Activated CD4-positive, alpha-beta T cell treated with anti-CD3 and anti-CD28 coated beads for 1 hour (primary cell): ENCODE data around the gene LAMC3.

ENCODE experiments used
- DNase-seq: peaks from one replicate; pipeline ENCODE4 v3.0.0-alpha.2; 2020

Gene LAMC3

DNA sequence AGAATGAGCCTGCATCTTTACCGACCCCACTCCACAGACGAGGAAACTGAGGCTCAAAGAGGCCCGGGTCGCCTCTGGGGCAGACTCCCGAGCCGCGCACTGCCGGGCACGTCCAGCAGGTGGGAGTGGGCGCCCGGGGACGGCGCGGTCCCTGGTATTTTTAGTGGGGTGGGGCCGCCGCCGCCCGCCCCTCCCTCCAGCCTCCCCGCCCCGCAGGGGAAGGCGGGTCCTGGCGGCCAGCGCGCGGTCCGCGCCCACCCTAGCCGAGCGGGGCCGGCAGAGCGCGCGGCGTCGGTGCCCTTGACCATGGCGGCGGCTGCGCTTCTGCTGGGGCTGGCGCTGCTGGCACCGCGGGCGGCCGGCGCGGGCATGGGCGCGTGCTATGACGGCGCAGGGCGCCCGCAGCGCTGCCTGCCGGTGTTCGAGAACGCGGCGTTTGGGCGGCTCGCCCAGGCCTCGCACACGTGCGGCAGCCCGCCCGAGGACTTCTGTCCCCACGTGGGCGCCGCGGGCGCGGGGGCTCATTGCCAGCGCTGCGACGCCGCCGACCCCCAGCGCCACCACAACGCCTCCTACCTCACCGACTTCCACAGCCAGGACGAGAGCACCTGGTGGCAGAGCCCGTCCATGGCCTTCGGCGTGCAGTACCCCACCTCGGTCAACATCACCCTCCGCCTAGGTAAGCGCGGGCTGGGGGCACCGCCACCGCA is at the start of gene LAMC3:
TSS of gene LAMC3 (plus strand) at position 266 of the 710 bp plus-strand sequence. CDS start at position 307, 41 bp downstream.
- no peak for DNase-seq

DNA sequence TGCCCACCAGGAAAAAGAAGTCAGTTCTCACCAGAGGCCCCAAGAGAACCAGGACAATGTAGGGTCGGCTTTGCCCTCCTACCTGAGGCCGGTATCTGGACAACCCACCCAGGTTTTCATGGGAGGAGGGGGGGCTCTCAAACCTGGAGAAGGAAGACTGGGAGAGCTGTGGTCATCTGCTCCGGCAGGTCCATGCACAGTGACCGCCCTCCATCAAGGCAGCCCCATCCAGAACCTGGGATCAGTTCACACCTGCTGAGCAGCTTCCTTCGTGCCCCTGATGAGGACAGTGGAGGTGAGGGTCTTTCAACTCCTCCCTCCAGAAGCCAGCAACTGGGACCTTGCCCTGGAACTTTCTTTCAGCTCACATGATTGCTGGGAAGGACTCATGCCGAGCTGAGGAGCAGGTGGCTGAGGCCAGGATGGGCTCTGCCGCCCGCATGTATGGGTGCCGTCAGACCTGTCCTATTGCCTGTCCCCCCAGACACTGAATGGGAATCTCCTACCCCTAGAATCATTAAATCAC is 49.1 kb upstream of the LAMC3 start:
- no peak for DNase-seq

DNA sequence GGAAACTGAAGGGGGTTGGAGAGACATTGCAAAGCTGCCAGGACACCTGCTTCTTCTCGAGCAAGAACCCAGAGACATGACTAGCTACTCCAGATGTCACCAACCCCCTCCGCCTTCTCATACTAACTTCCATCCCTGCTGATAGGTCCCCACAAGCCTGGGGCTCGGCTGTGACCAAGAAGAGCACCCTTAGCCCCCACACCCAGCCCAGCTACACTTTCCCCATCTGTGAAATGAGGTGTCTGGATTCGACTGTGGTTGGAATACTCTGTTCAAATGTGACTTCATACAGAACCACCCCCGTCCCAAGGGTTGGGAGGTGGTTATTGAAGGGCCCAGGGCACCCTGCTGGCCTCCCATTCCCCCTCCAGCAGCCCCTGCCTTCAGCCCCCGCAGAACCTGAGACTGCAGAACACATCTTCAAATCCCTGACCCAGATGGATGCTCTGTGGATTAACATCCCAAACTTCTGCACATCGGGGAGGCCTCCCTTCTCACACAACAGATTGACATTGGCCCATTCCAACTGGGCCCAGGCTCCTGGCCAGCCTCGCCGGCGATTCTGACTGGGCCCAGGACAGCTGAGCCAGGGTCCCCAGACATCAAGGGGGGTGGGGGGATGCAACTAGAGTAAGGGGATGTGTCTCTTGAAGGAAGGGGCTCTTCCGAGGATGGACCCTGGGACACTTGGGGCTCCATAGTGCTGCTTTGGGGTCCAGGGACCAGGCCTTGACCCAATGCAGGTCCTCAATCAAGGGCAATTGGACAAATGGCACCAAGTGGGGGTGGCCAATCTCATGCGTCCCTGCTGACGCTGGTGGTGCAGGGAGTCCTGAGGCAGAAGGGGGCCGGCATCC is 48.2 kb upstream of the LAMC3 start:
- no peak for DNase-seq

DNA sequence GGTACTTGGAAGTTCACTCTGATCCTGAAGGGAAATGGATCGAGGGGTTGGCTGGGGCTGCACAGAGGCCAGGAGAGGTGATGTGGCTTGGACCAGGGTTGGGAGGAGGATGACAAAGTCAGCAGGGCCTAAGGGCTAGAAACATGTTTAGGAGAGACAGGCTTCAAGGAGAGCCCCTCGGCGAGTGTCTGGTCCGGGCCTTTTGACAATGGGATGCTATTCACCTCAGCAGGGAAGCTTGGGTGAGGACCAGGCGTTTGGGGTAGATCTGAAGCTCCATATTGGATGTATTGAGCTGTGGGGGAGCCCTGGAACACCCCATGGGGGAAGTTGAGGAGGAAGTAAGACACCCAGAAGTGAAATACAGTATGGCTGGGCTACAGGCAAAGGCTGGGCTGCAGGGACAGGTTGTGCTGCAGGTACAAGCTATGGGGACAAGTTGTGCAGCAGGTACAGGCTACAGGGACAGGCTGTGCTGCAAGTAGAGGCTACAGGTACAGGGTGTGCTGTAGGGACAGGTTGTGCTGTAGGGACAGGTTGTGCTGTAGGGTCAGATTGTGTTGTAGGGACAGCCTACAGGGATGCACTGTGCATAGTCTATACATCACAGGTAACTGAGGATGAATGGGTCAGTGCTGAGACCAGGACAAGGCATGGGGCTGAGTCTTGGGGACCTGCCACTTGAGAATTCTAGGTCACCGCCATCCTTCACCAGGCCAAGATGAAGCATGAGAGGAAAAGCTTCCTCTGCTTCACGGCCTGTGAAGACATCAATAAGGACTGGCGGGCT is 47.3 kb upstream of the LAMC3 start:
- DNase-seq = no peak

DNA sequence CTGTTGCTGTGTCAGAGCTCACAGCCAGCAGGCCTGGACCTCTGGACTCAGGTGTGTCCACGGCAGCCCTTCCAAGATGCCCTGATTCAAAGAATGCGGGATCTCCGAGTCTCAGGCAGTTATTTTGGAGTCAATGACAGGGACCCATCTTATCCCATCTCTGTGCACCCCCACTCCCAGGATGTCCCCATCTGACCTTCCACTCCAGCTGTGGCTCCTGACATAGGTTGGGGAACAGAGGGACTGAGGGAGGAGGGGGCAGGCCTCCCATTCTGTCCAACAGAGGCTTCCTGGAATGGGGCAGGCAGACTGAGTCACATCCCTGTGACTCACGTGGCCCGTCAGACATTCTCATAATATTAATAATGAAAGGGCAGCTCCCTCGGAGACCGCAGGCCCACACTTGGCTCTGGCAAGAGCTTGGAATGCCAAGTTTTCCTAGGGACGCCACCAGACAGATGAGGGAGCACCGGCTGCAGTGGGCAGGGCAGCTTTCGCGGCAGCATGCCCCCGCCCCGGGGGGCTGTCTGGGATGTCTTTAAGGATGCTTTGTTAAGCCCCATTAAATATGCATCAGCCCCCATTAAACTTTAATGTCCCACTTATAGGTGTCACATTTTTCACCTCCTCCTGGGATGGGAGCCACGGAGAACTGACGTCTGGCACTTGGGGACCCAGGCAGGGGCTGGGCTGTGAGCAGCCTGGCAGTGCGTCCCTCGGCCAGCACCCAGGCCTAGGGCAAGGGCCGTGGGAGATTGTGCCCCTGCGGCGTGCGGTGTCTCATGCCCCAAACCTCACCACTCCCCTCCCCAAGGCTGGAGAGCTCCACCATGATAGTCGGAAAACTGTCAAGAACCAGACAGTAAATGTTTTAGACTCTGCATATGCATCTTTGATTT is 46.3 kb upstream of the LAMC3 start:
- DNase-seq = no peak

DNA sequence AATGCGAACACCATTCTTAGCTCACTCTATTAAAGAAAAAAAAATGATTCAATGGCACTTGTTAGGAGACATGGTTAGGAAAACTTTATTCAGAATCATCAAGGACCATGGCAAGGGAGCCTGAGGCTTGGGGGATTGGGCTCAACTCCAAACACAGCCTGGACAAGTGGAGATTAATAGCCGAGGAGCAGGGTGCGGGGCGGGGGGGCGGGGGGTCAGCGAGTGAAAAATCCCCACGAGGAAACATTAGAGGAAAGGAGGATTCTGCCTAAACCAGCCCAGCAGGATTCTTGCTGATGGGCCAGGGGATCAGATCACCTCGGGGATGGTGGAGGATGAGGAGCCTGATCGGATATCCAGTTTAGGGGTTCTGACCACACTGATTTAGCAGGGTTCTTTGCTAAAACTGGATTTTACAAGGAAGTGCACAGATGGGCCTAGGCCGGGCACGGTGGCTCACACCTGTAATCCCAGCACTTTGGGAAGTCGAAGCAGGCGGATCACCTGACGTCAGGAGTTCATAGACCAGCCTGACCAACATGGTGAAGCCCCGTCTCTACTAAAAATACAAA is 45.6 kb upstream of the LAMC3 start:
- no peak for DNase-seq

DNA sequence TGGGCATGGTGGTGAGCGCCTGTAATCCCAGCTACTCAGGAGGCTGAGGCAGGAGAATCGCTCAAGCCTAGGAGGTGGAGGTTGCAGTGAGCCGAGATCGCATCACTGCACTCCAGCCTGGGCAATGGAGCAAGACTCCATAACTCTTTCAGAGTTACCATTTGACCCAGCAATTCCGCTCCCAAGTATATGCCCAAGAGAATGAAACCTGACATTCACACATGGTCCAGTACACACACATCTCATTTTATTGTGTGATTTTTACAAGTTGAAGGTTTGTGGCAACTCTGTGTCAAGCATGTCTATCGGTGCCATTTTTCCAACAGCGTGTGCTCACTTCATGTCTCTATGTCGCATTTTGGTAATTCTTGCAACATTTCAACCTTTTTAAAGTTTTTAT is 45.1 kb upstream of the LAMC3 start:
- DNase-seq = no peak

DNA sequence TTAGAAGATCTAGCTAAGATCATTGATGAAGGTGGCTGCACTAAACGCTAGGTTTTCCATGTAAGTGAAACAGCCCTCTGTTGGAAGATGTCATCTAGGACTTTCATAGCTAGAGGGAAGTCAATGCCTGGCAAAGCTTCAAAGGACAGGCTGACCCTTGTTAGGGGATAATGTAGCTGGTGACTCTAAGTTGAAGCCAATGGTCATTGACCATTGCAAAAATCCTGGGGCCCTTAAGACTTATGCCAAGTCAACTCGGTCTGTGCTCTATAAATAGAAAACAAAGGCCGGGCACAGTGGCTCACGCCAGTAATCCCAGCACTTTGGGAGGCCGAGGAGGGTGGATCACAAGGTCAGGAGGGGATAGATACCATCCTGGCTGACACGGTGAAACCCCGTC is 43.3 kb upstream of the LAMC3 start:
- no peak for DNase-seq

DNA sequence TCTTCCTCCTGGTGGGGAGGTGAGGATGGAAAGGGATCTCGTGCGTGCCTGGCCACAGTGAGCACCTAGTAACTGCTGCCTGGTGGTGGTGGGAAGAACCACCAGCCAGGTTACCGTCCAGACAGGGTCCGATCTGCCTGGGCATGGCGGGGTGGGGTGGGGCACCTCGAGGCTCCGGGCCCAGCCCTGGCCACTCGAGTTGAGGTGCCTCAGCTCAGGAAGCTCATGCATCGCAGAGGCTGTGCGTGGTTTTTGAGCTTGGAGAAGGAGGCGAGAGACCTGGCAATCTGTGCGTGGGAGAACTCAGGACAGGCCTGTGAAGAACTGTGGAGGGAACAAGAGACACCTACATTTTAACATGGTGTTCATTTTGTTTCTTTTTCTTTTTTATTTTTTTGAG is 38.9 kb upstream of the LAMC3 start:
- no peak for DNase-seq

DNA sequence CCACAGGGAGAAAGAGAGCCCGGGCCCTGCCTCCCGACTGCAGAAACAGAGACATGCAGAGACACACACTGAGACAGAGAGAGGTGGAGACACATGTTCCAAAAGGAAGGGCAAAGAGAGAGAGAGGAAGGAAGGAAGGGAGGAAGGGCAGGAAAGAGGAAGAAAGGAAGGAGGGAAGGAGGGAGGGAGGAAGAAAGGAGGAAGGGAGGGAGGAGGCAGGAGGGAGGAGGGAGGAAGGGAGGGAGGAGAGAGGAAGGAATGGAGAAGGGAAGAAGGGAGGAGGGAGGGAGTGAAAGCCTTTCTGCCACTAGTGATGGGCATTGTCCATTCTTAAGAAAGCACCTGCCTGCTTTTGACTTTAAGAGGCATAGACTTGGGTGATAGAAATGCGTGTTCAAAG is 38.1 kb upstream of the LAMC3 start:
- DNase-seq = no peak

DNA sequence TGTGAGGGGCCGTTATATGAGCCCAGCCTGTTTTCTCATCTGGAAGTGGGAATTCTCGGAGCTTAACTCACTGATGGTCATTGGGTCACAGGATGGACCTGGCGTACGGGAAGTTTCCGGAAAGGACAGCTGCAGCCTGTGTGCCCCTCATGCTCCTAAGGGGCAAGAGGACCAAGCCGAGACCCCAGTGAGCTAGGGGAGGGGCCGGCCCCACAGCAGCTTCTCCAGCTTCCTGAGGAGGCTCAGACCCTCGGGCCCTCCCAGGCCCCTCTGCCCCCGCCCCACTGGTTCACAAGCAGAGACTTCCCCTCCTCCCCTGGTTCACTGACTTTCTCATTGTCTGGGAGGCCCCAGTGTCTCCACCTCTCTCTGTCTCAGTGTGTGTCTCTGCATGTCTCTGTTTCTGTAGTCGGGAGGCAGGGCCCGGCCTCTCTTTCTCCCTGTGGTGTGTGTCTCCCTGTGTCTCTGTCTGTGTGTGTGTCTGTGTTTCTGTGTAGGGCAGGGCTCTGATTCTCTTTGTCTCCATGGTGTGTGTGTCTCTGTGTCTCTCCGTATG is 37.6 kb upstream of the LAMC3 start:
- DNase-seq = no peak

DNA sequence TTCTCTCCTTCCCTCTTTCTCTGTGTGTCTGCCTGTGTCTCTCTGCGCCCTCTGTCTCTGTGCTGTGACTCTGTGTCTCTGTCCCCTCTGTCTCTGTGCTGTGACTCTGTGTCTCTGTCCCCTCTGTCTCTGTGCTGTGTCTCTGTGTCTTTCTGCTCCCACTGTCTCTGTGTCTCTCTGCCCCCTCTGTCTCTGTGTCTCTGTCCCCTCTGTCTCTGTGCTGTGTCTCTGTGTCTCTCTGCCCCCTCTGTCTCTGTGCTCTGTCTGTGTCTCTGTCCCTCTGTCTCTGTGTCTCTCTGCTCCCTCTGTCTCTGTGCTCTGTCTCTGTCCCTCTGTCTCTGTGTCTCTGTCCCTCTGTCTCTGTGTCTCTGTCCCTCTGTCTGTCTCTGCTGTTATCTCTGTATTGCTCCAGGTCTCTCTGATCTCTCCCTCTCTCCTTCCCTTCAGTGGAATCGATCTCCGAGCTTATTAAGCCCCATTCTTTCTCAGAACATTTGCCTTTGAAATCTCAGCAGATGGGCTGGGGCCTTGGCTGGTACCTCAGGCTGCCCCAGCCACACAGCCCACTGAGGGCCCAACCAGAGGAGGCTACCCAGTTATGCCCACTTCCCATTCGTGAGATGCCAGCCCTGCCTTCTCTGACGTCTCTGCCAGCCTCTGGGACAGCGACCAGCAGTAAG is 36.6 kb upstream of the LAMC3 start:
- no peak for DNase-seq

DNA sequence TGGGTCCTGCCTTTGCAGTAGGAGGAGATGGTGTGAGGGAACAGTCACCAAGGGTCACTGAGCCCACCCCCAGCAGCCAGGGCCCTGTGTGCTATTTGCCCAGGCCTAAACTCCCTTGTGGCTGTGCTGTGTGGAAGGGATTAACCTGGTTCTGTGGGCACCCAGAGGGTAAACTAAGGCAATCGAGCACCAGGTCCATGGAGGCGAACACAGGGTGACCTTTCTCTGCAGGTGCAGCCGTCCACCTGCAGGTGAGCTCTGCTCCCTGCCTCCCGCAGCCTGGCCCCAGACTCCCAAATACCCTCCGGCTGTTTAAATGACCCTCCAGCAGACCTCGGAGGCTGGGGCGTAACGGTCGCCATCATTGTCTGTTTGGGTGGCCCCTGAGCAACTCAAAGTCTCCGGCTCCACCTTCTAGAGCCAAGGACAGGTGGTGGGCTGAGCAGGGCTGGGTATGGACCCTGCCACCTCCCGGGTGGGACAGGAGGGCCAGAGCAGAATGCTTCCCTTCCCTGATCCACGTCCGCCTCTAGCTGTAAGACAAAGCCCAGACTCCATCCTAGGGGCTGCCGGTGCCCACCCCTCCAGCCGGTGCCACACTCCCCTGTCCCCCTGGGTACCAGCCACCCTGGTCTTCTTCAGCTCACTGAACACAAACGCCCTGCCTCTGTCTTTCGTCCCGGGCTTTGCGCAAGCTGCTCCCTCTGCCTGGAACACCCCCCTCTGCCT is 35.9 kb upstream of the LAMC3 start:
- DNase-seq = no peak

DNA sequence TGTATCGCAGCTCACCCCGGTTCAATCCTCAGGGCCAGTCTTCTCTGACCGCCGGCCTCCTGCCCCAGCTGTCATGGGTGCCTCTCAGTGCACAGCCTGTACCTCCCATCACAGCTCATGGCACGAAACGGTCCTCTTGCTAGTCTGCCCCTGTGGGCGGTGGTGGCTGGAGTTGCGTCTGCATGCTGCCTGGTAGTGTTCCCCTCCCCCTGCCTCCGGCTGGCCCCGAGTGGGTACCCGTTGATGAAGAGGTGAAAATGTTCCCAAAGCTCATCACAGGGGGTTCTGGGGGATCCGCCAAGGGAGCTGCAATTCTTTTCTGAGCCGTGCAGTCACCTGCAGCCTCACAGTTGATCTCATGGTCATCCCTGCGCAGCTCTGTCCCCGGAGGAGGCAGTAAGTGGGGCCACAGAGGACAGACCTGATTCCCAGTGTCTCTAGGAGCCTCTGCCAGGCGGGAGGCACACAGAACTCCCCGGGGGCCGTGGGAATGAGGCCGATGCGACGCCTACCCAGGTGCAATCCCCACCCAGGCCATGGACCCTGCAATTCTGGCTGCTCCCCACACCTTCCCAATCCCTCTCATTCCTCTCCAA is 35.2 kb upstream of the LAMC3 start:
- DNase-seq = no peak

DNA sequence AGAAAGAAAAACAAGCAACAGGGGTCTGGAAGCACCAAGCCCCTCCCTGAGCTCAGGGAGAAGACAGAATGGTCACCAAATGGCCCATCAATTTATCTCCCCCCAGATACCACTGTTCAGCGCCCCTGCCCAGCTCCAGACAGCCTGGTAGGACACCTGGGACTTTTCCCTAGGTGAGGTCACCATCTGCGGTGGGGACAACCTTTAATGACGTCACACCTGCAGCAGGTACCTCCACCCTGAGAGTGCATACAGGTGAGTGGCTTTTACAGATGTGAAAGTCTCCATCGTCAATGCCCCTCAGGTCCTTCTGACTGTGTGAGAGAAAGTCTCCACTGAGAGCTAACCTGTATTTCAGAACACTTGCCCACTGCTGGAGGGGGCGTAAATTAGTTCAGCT is 34.3 kb upstream of the LAMC3 start:
- DNase-seq = no peak

DNA sequence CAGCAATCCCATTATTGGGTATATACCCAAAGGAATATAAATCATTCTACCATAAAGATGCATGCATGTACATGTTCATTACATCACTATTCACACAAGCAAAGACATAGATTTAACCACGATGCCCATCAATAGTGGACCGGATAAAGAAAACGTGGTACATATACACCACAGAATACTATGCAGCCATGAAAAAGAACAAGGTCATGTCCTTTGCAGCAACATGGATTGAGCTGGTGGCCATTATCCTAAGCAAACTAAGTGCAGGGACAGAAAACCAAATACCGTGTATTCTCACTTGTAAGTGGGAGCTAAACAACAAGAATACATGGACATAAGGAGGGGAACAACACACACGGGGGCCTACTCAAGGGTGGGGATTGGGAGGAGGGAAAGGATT is 33.8 kb upstream of the LAMC3 start:
- DNase-seq = no peak

DNA sequence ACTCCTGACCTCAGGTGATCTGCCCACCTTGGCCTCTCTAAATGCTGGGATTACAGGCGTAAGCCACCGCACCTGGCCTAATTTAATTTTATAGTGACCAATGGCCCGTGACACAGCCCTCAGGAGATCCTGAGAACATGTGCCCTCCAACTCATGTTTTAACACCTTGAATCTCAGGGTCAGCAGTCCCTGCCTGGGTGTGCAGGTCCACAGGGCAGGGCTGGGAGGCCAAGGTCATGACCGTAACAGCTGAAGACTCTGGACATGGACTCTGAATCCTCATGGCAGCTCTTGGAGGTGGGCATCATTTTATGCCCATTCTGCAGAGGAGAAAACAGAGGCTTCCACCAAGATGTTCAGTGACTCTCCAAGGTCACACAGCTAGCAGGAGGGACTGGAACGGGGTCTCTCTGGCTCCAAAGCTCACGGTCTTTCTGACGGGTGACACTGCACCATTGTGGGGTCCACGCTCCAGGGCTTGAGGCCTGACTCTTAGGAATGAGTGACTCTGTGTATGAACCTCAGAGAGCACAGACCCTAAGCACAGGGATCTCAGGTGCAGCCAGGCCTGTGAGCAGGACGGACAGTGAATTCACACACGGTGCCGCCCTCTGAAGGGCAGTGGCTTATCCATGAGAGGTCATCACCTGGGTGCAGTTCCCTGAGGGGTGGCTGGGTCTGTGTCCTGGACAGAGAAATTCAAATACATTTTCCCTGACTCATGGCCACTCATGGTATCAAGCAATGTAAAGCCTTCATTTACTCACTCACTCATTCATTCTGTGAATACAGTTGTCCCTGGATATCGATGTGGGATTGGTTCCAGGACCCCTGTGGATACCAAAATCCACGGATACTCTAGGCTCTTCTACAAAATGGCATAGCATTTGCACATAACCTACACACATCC is 32.8 kb upstream of the LAMC3 start:
- no peak for DNase-seq

DNA sequence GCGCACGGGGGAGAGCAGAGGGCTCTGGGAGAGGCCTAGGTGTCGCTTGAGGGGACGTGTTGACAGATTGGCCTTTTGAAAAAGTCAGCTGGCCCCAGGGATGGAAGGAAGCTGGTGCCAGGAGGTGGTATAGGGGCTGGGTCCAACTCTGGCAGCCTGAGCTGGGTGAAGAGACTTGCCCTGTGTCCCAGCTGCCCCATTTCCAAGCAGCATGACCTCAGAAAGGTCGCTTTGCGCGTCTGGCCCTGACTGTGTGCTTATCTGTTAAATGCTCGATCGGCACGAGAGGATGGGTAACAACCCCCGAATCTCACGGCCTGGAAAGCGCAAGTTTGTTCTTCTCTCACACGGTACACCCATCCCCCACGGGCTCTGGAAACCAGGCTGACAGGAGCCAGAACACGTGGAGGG is 31.2 kb upstream of the LAMC3 start:
- no peak for DNase-seq
